Measurements from ENCODE around the gene ATXN7L3.

DNA sequence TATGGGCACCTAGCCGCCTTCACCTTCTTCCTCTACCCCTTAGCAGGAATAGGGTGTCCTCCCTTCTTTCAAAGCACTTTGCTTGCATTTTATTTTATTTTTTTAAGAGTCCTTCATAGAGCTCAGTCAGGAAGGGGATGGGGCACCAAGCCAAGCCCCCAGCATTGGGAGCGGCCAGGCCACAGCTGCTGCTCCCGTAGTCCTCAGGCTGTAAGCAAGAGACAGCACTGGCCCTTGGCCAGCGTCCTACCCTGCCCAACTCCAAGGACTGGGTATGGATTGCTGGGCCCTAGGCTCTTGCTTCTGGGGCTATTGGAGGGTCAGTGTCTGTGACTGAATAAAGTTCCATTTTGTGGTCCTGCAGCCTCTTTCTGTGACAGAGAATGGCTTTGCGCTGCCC, 8.3 kb downstream of the ATXN7L3 start:
- TF ChIP-seq, protein P1, sequence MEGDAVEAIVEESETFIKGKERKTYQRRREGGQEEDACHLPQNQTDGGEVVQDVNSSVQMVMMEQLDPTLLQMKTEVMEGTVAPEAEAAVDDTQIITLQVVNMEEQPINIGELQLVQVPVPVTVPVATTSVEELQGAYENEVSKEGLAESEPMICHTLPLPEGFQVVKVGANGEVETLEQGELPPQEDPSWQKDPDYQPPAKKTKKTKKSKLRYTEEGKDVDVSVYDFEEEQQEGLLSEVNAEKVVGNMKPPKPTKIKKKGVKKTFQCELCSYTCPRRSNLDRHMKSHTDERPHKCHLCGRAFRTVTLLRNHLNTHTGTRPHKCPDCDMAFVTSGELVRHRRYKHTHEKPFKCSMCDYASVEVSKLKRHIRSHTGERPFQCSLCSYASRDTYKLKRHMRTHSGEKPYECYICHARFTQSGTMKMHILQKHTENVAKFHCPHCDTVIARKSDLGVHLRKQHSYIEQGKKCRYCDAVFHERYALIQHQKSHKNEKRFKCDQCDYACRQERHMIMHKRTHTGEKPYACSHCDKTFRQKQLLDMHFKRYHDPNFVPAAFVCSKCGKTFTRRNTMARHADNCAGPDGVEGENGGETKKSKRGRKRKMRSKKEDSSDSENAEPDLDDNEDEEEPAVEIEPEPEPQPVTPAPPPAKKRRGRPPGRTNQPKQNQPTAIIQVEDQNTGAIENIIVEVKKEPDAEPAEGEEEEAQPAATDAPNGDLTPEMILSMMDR (IDR thresholded peaks at IDR 0.05): no peak
- no peak for TF ChIP-seq CHD4 (IDR thresholded peaks at IDR 0.05; ENCODE audit: borderline replicate concordance)
- no peak for TF ChIP-seq POLR2A (IDR thresholded peaks at IDR 0.05; ENCODE audit: low read length)
- TF ChIP-seq RCOR1 (IDR thresholded peaks at IDR 0.05; ENCODE audit: low read depth, low read length): no peak
- TF ChIP-seq REST (IDR thresholded peaks at IDR 0.05): no peak
- no peak for TF ChIP-seq RARB (CRISPR knock-in tag; IDR thresholded peaks at IDR 0.05)
- no peak for TF ChIP-seq RFX5 (IDR thresholded peaks at IDR 0.05)
- no peak for TF ChIP-seq MAFK (IDR thresholded peaks at IDR 0.05; ENCODE audit: partially characterized antibody)
